AG09309 (cell line): ENCODE data around the gene MTCL1.

Source experiments
- DNase-seq: peaks from one replicate; pipeline ENCODE4 v3.0.0-alpha.2; 2010; ENCODE audit warnings: low read depth
- H3K4me3 ChIP-seq: 2 replicates; pipeline ENCODE4 v1.5.1; 2011; ENCODE audit warnings: mild to moderate bottlenecking, low read depth, low read length, moderate library complexity; ENCODE audit not compliant: control insufficient read depth
- TF ChIP-seq, protein P1 (sequence below): IDR thresholded peaks from 2 replicates; pipeline ENCODE4 v1.5.1; 2011; ENCODE audit warnings: mild to moderate bottlenecking, low read depth, low read length, inconsistent platforms; ENCODE audit not compliant: insufficient read depth, control insufficient read depth; ENCODE audit errors: missing control alignments

The MTCL1 gene

GRCh38 chr18:8794156-8794933, 89.0 kb downstream of the MTCL1 start:
- no peak overlapping the region for H3K4me3 ChIP-seq
- DNase-seq, result peak; percentile 79
- TF ChIP-seq, protein P1, sequence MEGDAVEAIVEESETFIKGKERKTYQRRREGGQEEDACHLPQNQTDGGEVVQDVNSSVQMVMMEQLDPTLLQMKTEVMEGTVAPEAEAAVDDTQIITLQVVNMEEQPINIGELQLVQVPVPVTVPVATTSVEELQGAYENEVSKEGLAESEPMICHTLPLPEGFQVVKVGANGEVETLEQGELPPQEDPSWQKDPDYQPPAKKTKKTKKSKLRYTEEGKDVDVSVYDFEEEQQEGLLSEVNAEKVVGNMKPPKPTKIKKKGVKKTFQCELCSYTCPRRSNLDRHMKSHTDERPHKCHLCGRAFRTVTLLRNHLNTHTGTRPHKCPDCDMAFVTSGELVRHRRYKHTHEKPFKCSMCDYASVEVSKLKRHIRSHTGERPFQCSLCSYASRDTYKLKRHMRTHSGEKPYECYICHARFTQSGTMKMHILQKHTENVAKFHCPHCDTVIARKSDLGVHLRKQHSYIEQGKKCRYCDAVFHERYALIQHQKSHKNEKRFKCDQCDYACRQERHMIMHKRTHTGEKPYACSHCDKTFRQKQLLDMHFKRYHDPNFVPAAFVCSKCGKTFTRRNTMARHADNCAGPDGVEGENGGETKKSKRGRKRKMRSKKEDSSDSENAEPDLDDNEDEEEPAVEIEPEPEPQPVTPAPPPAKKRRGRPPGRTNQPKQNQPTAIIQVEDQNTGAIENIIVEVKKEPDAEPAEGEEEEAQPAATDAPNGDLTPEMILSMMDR, result no peak

DNA sequence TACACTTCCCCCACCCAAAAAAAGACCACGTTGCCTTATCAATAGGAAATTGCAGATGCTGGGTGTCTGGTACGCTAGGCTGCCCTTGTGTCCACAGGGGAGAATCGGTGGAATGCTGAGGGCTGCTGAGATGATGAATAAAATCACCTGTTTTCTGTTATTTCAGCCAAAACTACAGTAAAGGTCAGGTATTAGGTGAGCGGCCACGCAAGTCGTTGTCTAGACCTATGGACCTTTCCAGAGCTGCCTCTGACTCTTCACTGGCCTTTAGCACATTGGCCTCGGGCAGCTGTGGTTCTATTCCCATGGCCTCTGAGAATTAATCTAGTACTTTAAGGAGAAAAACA, 89.6 kb downstream of the MTCL1 start:
- no peak overlapping the region for H3K4me3 ChIP-seq
- TF ChIP-seq, protein P1, result no peak
- DNase-seq, result no peak

DNA sequence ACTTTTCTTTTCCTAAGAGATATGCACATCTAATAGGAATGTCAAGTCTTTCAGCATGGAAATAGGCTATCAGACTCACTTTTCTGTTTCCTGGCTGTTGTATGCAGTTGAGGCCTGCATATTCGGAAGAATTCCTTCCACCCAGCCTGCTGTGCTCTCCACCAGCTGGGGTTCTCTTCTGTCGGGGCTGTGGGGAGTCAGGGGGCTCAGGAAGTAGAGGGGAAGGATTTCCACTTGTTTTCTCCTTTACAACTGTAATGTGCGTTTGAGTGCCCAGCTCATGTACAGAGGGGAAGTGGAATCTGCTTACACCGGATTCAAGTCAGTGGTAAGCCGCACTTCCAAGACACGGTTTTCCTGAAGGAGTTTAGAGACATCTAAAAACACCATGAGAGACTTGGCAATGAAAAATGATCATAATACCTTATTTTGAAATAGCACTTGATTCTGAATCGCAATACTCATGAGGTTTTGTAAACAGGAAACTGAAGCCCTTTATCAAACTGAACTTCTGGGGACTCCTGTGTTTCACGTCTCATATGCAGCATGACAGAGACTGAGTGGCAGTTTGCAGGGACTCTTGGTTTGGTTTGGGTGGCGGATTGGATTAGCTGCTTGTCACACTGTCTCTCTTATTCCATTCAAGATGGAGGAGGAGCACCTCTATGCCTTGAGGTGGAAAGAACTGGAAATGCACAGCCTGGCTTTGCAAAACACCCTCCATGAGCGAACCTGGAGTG, 90.4 kb downstream of the MTCL1 start:
- TF ChIP-seq, protein P1, result no peak
- no peak overlapping the region for H3K4me3 ChIP-seq
- DNase-seq, result no peak

DNA sequence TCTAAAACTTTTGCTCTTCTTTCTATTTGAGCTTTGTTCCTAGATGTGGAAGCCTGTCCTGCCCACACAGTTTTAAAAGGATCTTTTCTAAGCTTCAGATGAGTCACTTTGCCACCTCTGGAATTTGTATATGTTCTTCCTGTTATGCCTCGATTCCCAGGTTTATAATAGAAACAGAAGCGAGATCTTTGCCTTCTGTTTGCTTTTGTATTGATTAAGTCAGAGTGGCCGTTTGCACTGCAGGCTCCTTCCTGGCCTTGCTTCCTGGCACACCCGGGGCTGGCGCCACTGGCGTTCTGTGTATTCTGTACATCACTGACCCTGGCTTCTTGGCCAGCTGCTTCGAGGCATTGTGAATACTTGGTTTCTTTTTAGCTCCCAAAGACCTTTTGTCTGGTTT, 91.8 kb downstream of the MTCL1 start:
- no peak overlapping the region for H3K4me3 ChIP-seq
- DNase-seq, result no peak
- TF ChIP-seq, protein P1, result no peak

DNA sequence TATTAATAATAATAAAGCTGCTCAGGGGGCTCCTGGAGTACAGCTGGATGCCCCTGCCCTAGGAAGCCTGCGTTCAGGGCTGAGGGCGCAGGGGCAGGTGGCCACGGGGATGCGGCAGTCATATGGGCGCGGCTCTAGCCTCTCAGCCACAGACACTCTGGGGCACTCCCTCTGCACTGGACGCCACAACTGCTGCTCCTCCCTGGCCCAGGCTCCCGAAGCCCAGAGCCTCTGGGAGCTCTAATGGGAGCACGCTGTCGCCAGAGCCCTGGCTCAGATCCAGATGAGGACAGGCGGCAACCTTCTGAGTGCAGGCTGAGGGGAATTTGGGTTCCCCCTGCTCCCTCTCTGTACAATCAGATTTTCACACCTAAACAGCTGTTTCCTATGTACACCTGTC, 93.6 kb downstream of the MTCL1 start:
- no peak for DNase-seq
- TF ChIP-seq, protein P1, result no peak
- no peak overlapping the region for H3K4me3 ChIP-seq

GRCh38 chr18:8799596-8800441, 94.5 kb downstream of the MTCL1 start:
- no peak for DNase-seq
- H3K4me3 ChIP-seq, result peak overlapping the region; percentile 4; the same call in 1 of the 2 replicates
- TF ChIP-seq, protein P1, result no peak
